IPS-15b (cell line): ENCODE results near the gene RBM15B.

ENCODE experiments used
- H3K27me3 ChIP-seq: one replicate; pipeline ENCODE4 v1.6.1; 2013; ENCODE audit warnings: low read length; ENCODE audit not compliant: control insufficient read depth, insufficient read depth
- H3K36me3 ChIP-seq: one replicate; pipeline ENCODE4 v1.6.1; 2013; ENCODE audit warnings: low read length; ENCODE audit not compliant: control insufficient read depth, insufficient read depth
- H3K4me1 ChIP-seq: one replicate; pipeline ENCODE4 v1.6.1; 2013; ENCODE audit warnings: mild to moderate bottlenecking, low read length; ENCODE audit not compliant: control insufficient read depth, insufficient read depth
- H3K4me3 ChIP-seq: one replicate; pipeline ENCODE4 v1.5.1; 2013; ENCODE audit warnings: low read depth, low read length
- H3K9ac ChIP-seq: one replicate; pipeline ENCODE4 v1.6.1; 2013; ENCODE audit warnings: low read depth, mild to moderate bottlenecking, low read length
- H3K9me3 ChIP-seq: one replicate; pipeline ENCODE4 v1.6.1; 2013; ENCODE audit warnings: mild to moderate bottlenecking, low read length; ENCODE audit not compliant: control insufficient read depth, insufficient read depth

Gene RBM15B

DNA sequence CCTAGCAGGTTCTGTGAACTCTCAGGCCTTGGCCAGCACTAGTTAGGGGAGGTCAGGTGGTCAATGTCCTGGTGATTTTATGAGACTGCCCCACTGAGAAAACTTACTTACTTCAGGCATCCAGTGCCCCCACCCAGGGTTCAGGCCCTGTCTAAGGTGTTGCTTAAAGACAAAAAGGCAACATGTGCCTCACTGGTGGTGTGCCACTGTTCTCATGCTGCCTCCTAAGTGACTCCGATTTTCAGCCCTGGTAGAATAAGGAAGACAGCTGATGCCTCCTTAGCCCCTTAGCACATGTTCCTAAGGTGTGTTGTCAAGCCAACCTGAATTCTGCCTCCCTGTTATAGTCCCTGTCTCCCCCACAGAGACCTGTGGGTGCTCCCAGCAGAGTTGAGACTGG is 5.3 kb downstream of the RBM15B start:
- Histone ChIP-seq H3K27me3 (no peaks in the 10 kb centered on the region), H3K4me3 (no peak overlapping the region), H3K36me3 (peaks cover 46% of the 10 kb centered on the region), H3K4me1 (peaks cover 3% of the 10 kb centered on the region), H3K9me3 (no peaks in the 10 kb centered on the region), H3K9ac (no peak overlapping the region)

DNA sequence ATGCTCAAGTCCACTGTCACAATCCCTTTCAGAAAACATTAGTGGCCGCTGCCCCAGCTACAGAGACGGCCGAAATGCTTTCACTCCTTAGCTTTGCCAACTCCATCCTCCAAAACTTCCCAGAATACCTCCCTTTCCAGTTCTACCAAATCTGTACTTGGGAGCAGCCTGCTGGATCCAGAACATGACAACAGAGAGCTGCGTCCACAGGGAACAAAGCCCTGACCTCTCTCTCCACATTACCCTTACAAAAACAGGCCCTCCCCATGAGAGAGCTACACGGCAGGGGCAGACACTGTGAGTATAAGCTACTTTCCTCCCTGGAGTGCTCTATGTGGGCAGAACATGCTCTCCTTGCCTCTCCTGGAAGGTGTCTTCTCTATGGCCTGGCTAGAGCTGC is 6.3 kb downstream of the RBM15B start:
- no peaks in the 10 kb centered on the region for H3K27me3 ChIP-seq
- peaks cover 3% of the 10 kb centered on the region for H3K4me1 ChIP-seq
- H3K9ac ChIP-seq: no peak overlapping the region
- H3K4me3 ChIP-seq: no peak overlapping the region
- peaks cover 45% of the 10 kb centered on the region for H3K36me3 ChIP-seq
- no peaks in the 10 kb centered on the region for H3K9me3 ChIP-seq

DNA sequence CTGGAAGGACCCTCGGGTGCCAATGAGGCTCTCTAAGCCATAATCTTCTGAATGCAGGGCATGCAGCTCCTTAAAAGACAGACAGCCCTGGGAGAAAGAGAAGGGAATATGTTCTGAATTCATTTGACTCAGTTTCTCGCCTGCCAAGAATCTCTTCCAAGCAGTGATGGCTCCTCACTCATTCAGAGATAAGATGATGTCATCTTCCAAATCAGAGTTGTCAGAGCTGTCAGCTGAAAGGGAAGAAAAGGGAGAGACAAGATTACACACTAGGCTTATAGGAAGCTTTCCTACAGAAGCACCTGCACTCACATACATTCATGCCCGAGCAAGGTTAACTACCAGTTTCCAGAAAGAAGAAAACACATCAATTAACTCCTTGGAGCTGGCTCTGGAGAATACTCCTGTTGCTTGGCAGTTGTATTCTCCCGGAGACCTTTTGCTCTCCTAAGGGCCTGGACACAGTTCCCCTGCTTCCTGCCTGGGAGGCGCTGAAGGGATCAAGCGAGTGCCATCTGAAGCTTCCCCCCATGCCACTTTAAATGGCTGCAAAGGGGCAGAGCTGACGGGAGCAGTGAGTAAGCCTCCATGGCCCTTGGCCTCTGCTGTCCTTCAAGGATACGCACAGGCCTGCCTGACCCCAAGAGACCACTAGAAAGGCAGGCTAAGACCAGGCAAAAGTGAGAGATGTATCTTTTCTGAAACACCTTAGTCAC is 7.7 kb downstream of the RBM15B start:
- Histone ChIP-seq H3K4me1 (no peaks in the 10 kb centered on the region), H3K9me3 (no peaks in the 10 kb centered on the region), H3K27me3 (no peaks in the 10 kb centered on the region), H3K9ac (no peak overlapping the region), H3K36me3 (peaks cover 37% of the 10 kb centered on the region), H3K4me3 (no peak overlapping the region)

DNA sequence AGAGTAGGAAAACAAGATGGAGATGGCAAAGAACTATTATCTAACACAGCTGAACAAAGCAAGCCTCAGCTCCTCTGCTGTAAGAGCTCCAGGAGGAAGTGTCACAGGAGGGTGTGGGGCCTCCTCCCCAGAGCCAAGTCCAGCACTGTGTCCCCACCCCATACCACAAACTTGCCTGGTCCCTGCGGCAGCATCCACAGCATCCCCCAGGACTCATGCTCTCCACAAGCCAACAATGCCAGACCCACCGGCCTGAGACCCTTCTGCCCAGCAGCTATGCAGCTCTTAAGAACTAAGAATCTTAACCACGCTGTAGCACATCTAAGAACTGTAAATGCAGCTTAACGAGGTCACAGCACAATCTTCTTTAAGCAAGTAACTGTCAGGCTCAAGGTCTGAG is 9.1 kb downstream of the RBM15B start:
- H3K36me3 ChIP-seq: peaks cover 24% of the 10 kb centered on the region
- H3K4me1 ChIP-seq: no peaks in the 10 kb centered on the region

DNA sequence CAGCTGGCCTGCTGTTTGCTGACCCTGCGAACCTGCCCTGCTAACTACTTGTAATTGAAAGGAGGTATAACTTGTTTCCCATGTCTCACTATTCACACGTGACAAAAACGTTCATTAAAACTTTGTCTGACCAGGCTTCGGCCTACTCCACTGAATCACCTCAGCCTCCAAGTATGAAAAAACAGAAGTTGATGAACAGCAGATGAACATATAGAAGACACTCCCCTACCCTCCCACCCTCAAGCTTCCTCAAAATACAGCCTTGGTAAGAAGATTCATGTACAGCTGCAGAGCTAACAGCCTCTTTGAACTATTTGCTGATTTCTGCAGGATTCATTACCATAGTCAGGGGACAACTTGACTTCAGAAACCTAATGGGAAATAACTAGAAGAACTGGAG is 10.7 kb downstream of the RBM15B start:
- no peak overlapping the region for H3K9ac ChIP-seq
- no peaks in the 10 kb centered on the region for H3K9me3 ChIP-seq
- no peaks in the 10 kb centered on the region for H3K27me3 ChIP-seq
- H3K36me3 ChIP-seq: peaks cover 14% of the 10 kb centered on the region
- H3K4me1 ChIP-seq: no peaks in the 10 kb centered on the region
- no peak overlapping the region for H3K4me3 ChIP-seq

More for the DNA sequence above, 9.1 kb downstream of the RBM15B start:
- Histone ChIP-seq H3K4me3 (no peak overlapping the region), H3K9me3 (no peaks in the 10 kb centered on the region), H3K9ac (no peak overlapping the region), H3K27me3 (no peaks in the 10 kb centered on the region)

DNA sequence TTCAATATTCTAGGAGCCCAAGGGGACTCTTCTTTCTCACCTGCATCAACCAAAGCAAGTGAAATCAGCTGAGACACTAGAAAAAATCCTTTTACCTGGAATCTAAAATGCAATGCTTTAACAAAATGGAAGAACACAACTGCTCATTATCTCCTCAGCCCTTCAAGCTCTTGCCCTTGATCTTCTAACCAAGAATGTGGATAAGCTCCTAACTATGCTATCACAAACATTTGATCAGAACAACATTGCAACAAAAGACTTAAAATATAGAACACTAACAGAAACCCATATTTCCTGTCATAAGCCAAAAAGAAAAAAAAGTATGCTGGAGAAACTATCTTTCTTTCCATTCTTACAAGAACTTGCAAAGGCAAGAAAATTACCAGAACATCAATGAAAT is 12.6 kb downstream of the RBM15B start:
- H3K27me3 ChIP-seq: no peaks in the 10 kb centered on the region
- H3K36me3 ChIP-seq: peaks cover 11% of the 10 kb centered on the region

DNA sequence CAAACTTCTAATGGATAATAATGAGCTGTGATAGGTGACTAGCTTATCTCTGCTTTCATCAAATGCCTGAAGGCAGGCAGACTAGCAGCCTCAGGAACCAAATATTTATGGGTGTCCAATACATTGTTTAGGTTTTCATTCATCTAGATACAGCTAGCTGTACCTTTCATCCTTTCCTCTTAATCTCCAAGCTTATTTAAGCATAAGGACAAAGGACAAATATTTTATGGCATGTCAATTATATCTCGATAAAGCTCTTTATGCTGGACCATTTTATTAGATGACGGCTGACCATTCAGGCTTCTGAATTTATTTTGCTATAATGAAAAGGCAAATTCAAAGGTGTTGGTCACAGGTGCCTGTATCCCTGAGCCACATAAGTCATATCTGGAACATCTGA is 16.9 kb downstream of the RBM15B start:
- no peaks in the 10 kb centered on the region for H3K4me1 ChIP-seq
- no peaks in the 10 kb centered on the region for H3K9me3 ChIP-seq
- H3K9ac ChIP-seq: no peak overlapping the region
- no peaks in the 10 kb centered on the region for H3K27me3 ChIP-seq
- H3K4me3 ChIP-seq: no peak overlapping the region
- peaks cover 1% of the 10 kb centered on the region for H3K36me3 ChIP-seq

More for the DNA sequence above, 12.6 kb downstream of the RBM15B start:
- Histone ChIP-seq H3K4me1 (no peaks in the 10 kb centered on the region), H3K9ac (no peak overlapping the region), H3K4me3 (no peak overlapping the region), H3K9me3 (no peaks in the 10 kb centered on the region)

DNA sequence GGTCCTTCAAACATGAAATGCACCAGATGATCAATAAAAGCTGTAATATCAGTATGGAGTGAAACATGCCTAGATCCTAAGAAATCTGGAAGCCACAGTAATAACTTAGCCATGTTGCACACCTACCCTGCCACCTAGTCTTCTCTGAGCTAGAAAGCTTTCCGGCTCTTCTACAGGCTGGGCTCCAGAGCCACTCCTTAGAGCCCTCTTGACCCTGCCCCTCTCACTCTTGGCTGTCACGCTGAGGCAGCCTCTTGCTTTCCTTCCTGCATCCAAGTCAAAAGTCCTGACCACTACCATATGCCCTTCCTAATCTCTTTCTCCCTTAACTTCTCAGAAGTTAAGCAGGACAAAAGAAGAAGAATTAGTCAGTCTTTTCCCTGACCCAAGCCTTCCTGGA is 17.7 kb downstream of the RBM15B start:
- Histone ChIP-seq H3K9me3 (no peaks in the 10 kb centered on the region), H3K4me1 (no peaks in the 10 kb centered on the region), H3K4me3 (no peak overlapping the region), H3K27me3 (no peaks in the 10 kb centered on the region), H3K9ac (no peak overlapping the region), H3K36me3 (no peaks in the 10 kb centered on the region)

DNA sequence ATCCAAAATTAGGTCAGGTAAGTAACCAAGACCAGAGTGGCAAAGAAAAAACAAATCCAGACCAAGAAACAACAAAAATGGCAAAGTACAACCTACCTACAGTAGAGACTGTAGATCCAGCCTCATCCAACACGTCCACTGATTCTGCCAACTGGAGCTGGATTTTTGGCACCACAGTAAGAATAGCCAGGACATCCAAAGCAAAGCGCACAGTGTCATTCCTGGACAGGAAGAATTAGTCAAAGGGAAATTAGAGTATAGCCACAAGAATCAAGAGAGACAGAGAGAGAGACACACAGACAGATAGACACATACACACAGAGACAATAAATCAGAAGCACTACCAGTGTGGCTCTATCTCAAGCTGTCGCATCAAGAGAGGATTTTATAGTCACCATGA is 31.1 kb downstream of the RBM15B start:
- Histone ChIP-seq H3K4me1 (no peaks in the 10 kb centered on the region), H3K27me3 (no peaks in the 10 kb centered on the region), H3K4me3 (no peak overlapping the region), H3K9me3 (no peaks in the 10 kb centered on the region), H3K9ac (no peak overlapping the region), H3K36me3 (peaks cover 6% of the 10 kb centered on the region)

DNA sequence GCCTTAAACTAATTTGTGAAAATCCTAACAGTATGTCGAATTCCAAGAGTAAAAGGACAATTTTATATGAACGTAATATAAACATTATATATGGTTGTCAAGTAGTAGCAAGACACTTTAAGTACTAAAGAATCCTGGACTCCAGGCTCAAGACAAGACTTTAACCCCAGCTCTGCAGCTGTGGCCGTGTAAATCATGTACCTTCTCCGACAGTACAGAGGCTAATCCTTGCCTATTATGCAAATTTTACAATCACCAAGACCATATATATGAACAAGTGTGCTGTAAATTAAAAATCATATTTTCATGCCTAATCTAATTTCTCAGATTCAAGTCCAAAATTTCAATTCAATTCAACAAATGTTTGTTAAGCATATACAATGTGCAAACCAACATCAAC is 35.8 kb downstream of the RBM15B start:
- Histone ChIP-seq H3K4me1 (no peaks in the 10 kb centered on the region), H3K36me3 (peaks cover 11% of the 10 kb centered on the region), H3K9me3 (no peaks in the 10 kb centered on the region), H3K9ac (no peak overlapping the region), H3K27me3 (no peaks in the 10 kb centered on the region), H3K4me3 (no peak overlapping the region)

DNA sequence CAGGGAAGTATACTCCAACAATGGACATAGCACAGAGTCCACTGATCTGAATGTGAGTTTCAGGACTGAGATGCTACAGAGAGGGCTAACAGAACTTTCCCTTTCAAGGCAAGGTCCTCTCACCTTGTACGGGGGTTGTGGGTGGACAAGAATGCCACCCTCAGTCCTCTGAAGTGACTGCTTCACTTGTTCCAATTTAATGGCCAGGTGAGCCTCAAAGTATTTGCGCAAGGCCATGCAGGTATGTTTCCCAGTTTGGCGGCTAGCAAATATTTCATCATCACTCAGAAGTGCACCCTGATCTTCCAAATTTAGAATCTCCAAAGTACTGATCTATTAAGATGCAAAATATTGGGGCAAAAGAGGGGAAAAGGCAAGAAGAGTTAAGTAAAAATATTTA is 38.1 kb downstream of the RBM15B start:
- Histone ChIP-seq H3K9me3 (no peaks in the 10 kb centered on the region), H3K27me3 (no peaks in the 10 kb centered on the region), H3K4me1 (no peaks in the 10 kb centered on the region), H3K4me3 (no peak overlapping the region), H3K36me3 (peaks cover 11% of the 10 kb centered on the region), H3K9ac (no peak overlapping the region)

DNA sequence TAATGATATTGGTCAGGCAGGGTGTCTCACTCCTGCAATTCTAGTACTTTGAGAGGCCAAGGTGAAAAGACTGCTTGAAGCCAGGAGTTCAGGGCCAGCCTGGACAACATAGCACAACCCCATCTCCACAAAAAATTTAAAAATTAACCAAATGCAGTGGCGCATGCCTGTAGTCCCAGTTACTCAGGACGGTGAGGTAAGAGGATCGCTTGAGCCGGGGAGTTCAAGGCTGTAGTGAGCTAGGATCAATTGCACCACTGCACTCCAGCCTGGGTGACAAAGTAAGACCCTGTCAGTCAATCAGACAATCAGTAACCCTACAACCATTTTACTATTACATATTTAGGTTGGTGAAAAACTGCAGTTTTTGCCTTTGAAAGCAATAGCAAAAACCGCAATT is 43.0 kb downstream of the RBM15B start:
- no peaks in the 10 kb centered on the region for H3K9me3 ChIP-seq

More for the DNA sequence above, 43.0 kb downstream of the RBM15B start:
- Histone ChIP-seq H3K9ac (no peak overlapping the region), H3K36me3 (peaks cover 4% of the 10 kb centered on the region), H3K27me3 (no peaks in the 10 kb centered on the region), H3K4me3 (no peak overlapping the region), H3K4me1 (no peaks in the 10 kb centered on the region)
